ENCODE measurements around the gene UTP20. TPM values are rescaled to one million over a fixed set of nuclear protein-coding genes. Genes with fewer than 3 reads are reported as not detected.

Gene UTP20
- total RNA-seq, 1 donor from 2014 or later = 12.1 TPM

DNA sequence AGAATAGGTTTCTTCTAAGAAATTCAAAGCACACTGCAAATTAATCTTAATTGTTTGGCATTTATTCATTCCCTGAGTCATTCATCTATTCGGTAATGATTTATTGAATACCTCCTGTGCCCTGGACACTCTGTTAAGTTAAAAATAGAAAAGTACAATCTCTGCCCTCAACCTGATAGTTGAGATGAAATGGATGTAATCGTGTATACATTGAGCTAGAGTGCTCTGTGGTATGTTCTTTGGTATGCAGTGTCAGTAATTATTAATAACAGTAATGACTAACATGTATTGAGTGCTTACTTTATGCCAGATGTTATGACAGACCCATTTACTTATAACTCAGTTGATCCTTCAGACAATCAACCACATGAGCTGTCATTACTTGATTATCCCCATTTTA lies 47.6 kb downstream of the UTP20 start:
- Mint-ChIP-seq H3K27ac (ENCODE audit: unreplicated experiment) (no peak overlapping the region), H3K4me1 (ENCODE audit: low read depth, unreplicated experiment) (no peaks in the 10 kb centered on the region), H3K27me3 (ENCODE audit: unreplicated experiment) (no peaks in the 10 kb centered on the region), H3K4me3 (ENCODE audit: unreplicated experiment) (no peak overlapping the region), H3K36me3 (ENCODE audit: unreplicated experiment) (no peaks in the 10 kb centered on the region), H3K9me3 (ENCODE audit: unreplicated experiment) (peaks cover 2% of the 10 kb centered on the region)
- TF ChIP-seq, protein P1, sequence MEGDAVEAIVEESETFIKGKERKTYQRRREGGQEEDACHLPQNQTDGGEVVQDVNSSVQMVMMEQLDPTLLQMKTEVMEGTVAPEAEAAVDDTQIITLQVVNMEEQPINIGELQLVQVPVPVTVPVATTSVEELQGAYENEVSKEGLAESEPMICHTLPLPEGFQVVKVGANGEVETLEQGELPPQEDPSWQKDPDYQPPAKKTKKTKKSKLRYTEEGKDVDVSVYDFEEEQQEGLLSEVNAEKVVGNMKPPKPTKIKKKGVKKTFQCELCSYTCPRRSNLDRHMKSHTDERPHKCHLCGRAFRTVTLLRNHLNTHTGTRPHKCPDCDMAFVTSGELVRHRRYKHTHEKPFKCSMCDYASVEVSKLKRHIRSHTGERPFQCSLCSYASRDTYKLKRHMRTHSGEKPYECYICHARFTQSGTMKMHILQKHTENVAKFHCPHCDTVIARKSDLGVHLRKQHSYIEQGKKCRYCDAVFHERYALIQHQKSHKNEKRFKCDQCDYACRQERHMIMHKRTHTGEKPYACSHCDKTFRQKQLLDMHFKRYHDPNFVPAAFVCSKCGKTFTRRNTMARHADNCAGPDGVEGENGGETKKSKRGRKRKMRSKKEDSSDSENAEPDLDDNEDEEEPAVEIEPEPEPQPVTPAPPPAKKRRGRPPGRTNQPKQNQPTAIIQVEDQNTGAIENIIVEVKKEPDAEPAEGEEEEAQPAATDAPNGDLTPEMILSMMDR (IDR thresholded peaks at IDR 0.05; ENCODE audit: partially characterized antibody, unreplicated experiment) = no peak
- no peak for DNase-seq

DNA sequence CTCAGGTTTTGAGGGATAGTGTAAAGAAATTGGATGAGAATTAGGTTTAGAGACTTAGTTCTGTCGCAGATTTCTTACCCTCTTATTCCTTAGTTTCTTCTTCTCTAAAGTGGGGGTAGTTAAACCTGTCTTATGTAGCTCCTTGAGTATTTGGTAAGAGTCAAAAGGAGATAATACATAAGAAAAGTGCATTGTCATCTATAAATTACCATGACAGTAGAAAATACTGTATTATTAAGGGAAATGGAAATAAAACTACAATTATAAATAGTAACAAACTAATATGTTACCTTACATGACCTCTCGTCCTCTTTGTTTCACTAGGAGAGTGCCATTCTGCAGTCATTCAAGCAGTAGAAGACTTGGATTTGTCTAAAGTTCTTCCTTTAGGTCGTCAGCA lies 49.0 kb downstream of the UTP20 start:
- H3K36me3 Mint-ChIP-seq (ENCODE audit: unreplicated experiment) = no peaks in the 10 kb centered on the region
- peaks cover 2% of the 10 kb centered on the region for H3K9me3 Mint-ChIP-seq (ENCODE audit: unreplicated experiment)
- no peak overlapping the region for H3K27ac Mint-ChIP-seq (ENCODE audit: unreplicated experiment)
- H3K4me1 Mint-ChIP-seq (ENCODE audit: low read depth, unreplicated experiment) = no peaks in the 10 kb centered on the region
- H3K4me3 Mint-ChIP-seq (ENCODE audit: unreplicated experiment) = no peak overlapping the region
- TF ChIP-seq, protein P1 (IDR thresholded peaks at IDR 0.05; ENCODE audit: partially characterized antibody, unreplicated experiment) = no peak
- peaks cover 2% of the 10 kb centered on the region for H3K27me3 Mint-ChIP-seq (ENCODE audit: unreplicated experiment)
- DNase-seq = no peak

DNA sequence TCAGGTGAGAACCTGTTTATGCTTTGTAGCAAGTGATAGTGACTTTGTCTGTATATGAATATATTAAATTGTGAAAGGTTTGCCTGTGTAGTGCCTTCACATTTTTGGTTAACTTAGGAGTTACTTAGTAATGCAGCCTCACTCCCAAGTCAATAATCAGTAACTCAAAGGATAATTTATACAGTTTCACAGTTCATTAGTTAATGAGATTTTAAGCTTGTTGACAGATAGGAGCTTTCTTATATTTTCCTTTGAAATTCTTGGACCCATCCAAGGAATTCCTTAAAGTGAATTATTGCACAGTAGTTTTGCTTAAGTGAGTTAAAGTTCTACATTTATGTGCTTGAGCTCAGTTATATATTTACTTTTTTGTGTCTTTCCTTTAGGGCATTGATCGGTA lies 50.7 kb downstream of the UTP20 start:
- no peak for DNase-seq
- H3K4me1 Mint-ChIP-seq (ENCODE audit: low read depth, unreplicated experiment) = no peaks in the 10 kb centered on the region

DNA sequence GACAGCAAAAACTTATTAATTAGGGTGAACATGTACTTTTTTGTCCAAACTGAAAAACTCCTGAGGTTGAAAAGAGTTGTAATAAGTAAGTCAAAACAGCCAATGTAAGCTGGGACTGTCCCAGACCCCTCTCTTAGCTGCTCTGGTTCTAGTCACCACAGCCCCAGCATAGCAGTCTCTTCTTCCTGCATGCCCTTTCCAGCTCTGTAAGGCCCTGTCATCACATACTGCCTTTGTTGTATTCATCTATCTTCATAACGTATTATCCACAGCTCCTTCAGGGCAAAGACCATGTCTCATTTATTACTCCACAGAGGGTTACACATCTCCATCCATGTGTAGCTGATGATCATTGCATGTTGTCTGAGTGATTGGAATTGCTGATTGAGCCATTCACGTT lies 56.5 kb downstream of the UTP20 start:
- DNase-seq = no peak

More for the DNA sequence above, 50.7 kb downstream of the UTP20 start:
- peaks cover 2% of the 10 kb centered on the region for H3K27me3 Mint-ChIP-seq (ENCODE audit: unreplicated experiment)
- TF ChIP-seq, protein P1 (IDR thresholded peaks at IDR 0.05; ENCODE audit: partially characterized antibody, unreplicated experiment) = no peak
- no peaks in the 10 kb centered on the region for H3K9me3 Mint-ChIP-seq (ENCODE audit: unreplicated experiment)
- no peaks in the 10 kb centered on the region for H3K36me3 Mint-ChIP-seq (ENCODE audit: unreplicated experiment)
- no peak overlapping the region for H3K27ac Mint-ChIP-seq (ENCODE audit: unreplicated experiment)
- no peak overlapping the region for H3K4me3 Mint-ChIP-seq (ENCODE audit: unreplicated experiment)

DNA sequence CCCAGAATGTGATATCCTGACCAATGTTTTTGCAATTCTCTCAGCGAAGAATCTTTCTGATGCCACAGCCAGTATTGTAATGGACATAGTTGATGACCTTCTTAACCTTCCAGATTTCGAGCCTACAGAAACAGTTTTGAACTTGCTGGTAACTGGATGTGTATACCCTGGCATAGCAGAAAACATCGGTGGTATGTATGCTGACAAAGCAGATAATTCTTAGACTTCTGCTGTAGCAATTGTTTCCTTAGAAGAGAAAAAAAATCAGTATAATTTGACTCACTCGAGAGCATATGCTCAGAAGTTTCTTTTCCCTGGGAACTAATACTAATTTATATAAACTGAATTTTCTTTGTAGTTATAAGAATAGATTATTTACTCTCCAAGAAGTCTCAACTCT lies 58.2 kb downstream of the UTP20 start:
- DNase-seq = no peak
- TF ChIP-seq, protein P1 (IDR thresholded peaks at IDR 0.05; ENCODE audit: partially characterized antibody, unreplicated experiment) = no peak
- Mint-ChIP-seq H3K27ac (ENCODE audit: unreplicated experiment) (no peak overlapping the region), H3K4me1 (ENCODE audit: low read depth, unreplicated experiment) (no peaks in the 10 kb centered on the region), H3K4me3 (ENCODE audit: unreplicated experiment) (no peak overlapping the region), H3K36me3 (ENCODE audit: unreplicated experiment) (no peaks in the 10 kb centered on the region), H3K9me3 (ENCODE audit: unreplicated experiment) (no peaks in the 10 kb centered on the region), H3K27me3 (ENCODE audit: unreplicated experiment) (peaks cover 2% of the 10 kb centered on the region)

More for the DNA sequence above, 56.5 kb downstream of the UTP20 start:
- Mint-ChIP-seq H3K9me3 (ENCODE audit: unreplicated experiment) (no peaks in the 10 kb centered on the region), H3K4me3 (ENCODE audit: unreplicated experiment) (no peak overlapping the region), H3K4me1 (ENCODE audit: low read depth, unreplicated experiment) (no peaks in the 10 kb centered on the region), H3K36me3 (ENCODE audit: unreplicated experiment) (no peaks in the 10 kb centered on the region), H3K27ac (ENCODE audit: unreplicated experiment) (no peak overlapping the region), H3K27me3 (ENCODE audit: unreplicated experiment) (peaks cover 2% of the 10 kb centered on the region)
- TF ChIP-seq, protein P1 (IDR thresholded peaks at IDR 0.05; ENCODE audit: partially characterized antibody, unreplicated experiment) = no peak
